ENCODE data around the gene TBXA2R.

The TBXA2R gene

GRCh38 chr19:3627351-3627723 is 20.7 kb upstream of the TBXA2R start:
- Histone ChIP-seq H3F3A (ENCODE audit: insufficient read depth, low read length) (no peaks in the 10 kb centered on the region), H2AFZ (ENCODE audit: low read length) (no peak overlapping the region), H3K4me3 (ENCODE audit: low read depth, low read length, poor library complexity, severe bottlenecking) (peak overlapping the region; percentile 72), H3K4me2 (ENCODE audit: low read length) (peak overlapping the region; percentile 91), H3K9me2 (ENCODE audit: low read depth, low read length) (no peaks in the 10 kb centered on the region), H3K36me3 (ENCODE audit: insufficient read depth, low read length) (peaks cover 7% of the 10 kb centered on the region), H3K4me1 (ENCODE audit: insufficient read depth, low read length, severe bottlenecking) (peaks cover 19% of the 10 kb centered on the region), H3K27ac (ENCODE audit: low read depth, low read length, poor library complexity, severe bottlenecking) (no peak overlapping the region), H3K79me2 (ENCODE audit: insufficient read depth, low read length) (peaks cover 16% of the 10 kb centered on the region), H3K9ac (ENCODE audit: low read length) (peak overlapping the region; percentile 45; the same call in 1 of the 2 replicates), H3K27me3 (ENCODE audit: insufficient read depth, low read length) (no peaks in the 10 kb centered on the region), H3K9me3 (ENCODE audit: low read length) (no peaks in the 10 kb centered on the region), H4K20me1 (ENCODE audit: insufficient read depth, low read length) (no peaks in the 10 kb centered on the region)
- no peak for TF ChIP-seq EZH2 (IDR thresholded peaks at IDR 0.05; ENCODE audit: borderline replicate concordance, low read length)
- no peak for TF ChIP-seq CTCF (IDR thresholded peaks at IDR 0.05; ENCODE audit: low read length)

- Histone ChIP-seq H3K27ac (ENCODE audit: low read depth, low read length, poor library complexity, severe bottlenecking) (peak within 1 kb of the TSS; percentile 76), H3K79me2 (ENCODE audit: insufficient read depth, low read length) (peaks cover 16% of the 10 kb centered on the region), H3K4me3 (ENCODE audit: low read depth, low read length, poor library complexity, severe bottlenecking) (peak within 1 kb of the TSS; percentile 72), H3K36me3 (ENCODE audit: insufficient read depth, low read length) (peaks cover 9% of the 10 kb centered on the region), H4K20me1 (ENCODE audit: insufficient read depth, low read length) (no peaks in the 10 kb centered on the region), H3K27me3 (ENCODE audit: insufficient read depth, low read length) (no peaks in the 10 kb centered on the region), H3K9ac (ENCODE audit: low read length) (peak within 1 kb of the TSS; percentile 70), H3K9me3 (ENCODE audit: low read length) (no peaks in the 10 kb centered on the region), H3K9me2 (ENCODE audit: low read depth, low read length) (no peaks in the 10 kb centered on the region), H2AFZ (ENCODE audit: low read length) (no peak within 1 kb of the TSS), H3F3A (ENCODE audit: insufficient read depth, low read length) (no peaks in the 10 kb centered on the region), H3K4me2 (ENCODE audit: low read length) (peak within 1 kb of the TSS; percentile 91), H3K4me1 (ENCODE audit: insufficient read depth, low read length, severe bottlenecking) (peaks cover 19% of the 10 kb centered on the region)
- no peak for TF ChIP-seq EZH2 (IDR thresholded peaks at IDR 0.05; ENCODE audit: borderline replicate concordance, low read length)
- no peak for TF ChIP-seq CTCF (IDR thresholded peaks at IDR 0.05; ENCODE audit: low read length)
These were observed 20.0 kb upstream of the TBXA2R start, which contains the start of gene CACTIN for GRCh38 chr19:3626473-3627350. Gene CACTIN (minus strand): TSS chr19:3626790. CDS start chr19:3626762, 28 bp downstream.

- Histone ChIP-seq H3F3A (ENCODE audit: insufficient read depth, low read length) (no peaks in the 10 kb centered on the region), H3K27ac (ENCODE audit: low read depth, low read length, poor library complexity, severe bottlenecking) (no peak overlapping the region), H3K9me3 (ENCODE audit: low read length) (no peaks in the 10 kb centered on the region), H2AFZ (ENCODE audit: low read length) (no peak overlapping the region), H4K20me1 (ENCODE audit: insufficient read depth, low read length) (no peaks in the 10 kb centered on the region), H3K4me3 (ENCODE audit: low read depth, low read length, poor library complexity, severe bottlenecking) (peak overlapping the region; percentile 72), H3K4me1 (ENCODE audit: insufficient read depth, low read length, severe bottlenecking) (peaks cover 19% of the 10 kb centered on the region), H3K9me2 (ENCODE audit: low read depth, low read length) (no peaks in the 10 kb centered on the region), H3K36me3 (ENCODE audit: insufficient read depth, low read length) (peaks cover 15% of the 10 kb centered on the region), H3K4me2 (ENCODE audit: low read length) (peak overlapping the region; percentile 91), H3K27me3 (ENCODE audit: insufficient read depth, low read length) (no peaks in the 10 kb centered on the region), H3K9ac (ENCODE audit: low read length) (peak overlapping the region; percentile 70), H3K79me2 (ENCODE audit: insufficient read depth, low read length) (peaks cover 16% of the 10 kb centered on the region)
- no peak for TF ChIP-seq CTCF (IDR thresholded peaks at IDR 0.05; ENCODE audit: low read length)
- TF ChIP-seq EZH2 (IDR thresholded peaks at IDR 0.05; ENCODE audit: borderline replicate concordance, low read length) = no peak
These were observed 19.4 kb upstream of the TBXA2R start for GRCh38 chr19:3625996-3626472.

Measured in OCI-LY1 (cell line).